T-cell (primary cell): ENCODE data around the gene SDF4. TPM values are rescaled to one million over a fixed set of nuclear protein-coding genes. Genes with fewer than 3 reads are reported as not detected.
"Not testable (repeated sequence)": the region's sequence is repeated elsewhere in the genome, so short reads cannot be mapped to it uniquely, and the experiment has no call there.

Experiments
- ATAC-seq, 4 experiments: fragments of 200-7000 bp in 3 of 4; fragments of 150-1000 bp in 1 of 4; cut with Tn5 transposase; replicated peaks in 1 of 4; 1 replicate in 3 of 4; 2 replicates in 1 of 4; pipeline ENCODE4 v1.10.0; 2021; ENCODE audit warnings: moderate library complexity in 3 of 4, mild to moderate bottlenecking in 2 of 4, moderate number of reproducible peaks in 1 of 4
- CTCF ChIA-PET, 2 donors: fragments of 300-600 bp; sonication (Branson Sonifier 250); formaldehyde crosslinking; loops; one replicate each; lab custom pipeline; 2022; ENCODE audit warnings: antibody characterized with exemption in 2 of 2; lab: Charles Lee
- POLR2A ChIA-PET, 2 donors: fragments of 300-600 bp; sonication (Branson Sonifier 250); formaldehyde crosslinking; loops; one replicate each; lab custom pipeline; 2022; ENCODE audit warnings: antibody characterized with exemption in 2 of 2; lab: Charles Lee
- DNase-seq, 35 experiments: peaks; one replicate each; pipeline versions ENCODE4 v3.0.0 to v3.0.0-alpha.2; 2013 to 2023
- H3K27ac ChIP-seq: one replicate; pipeline ENCODE4 v1.5.1; 2013; ENCODE audit warnings: low read length
- H3K27me3 ChIP-seq, 2 experiments: replicated peaks in 1 of 2; 1 replicate in 1 of 2; 2 replicates in 1 of 2; pipeline versions ENCODE4 v1.6.1 to v1.7.0; 2013; ENCODE audit warnings: low read length in 1 of 2, mixed read lengths in 1 of 2; ENCODE audit not compliant: control insufficient read depth in 2 of 2, insufficient read depth in 2 of 2; ENCODE audit errors: extremely low read depth in 1 of 2
- H3K36me3 ChIP-seq, 2 donors: 1 replicate in 1 of 2; 2 replicates in 1 of 2; pipeline versions ENCODE4 v1.6.1 to v1.7.0; 2013; ENCODE audit warnings: low read length in 1 of 2; ENCODE audit not compliant: control insufficient read depth in 2 of 2, insufficient read depth in 1 of 2; ENCODE audit errors: extremely low read depth in 1 of 2
- H3K4me1 ChIP-seq, 2 experiments: 1 replicate in 1 of 2; 2 replicates in 1 of 2; pipeline versions ENCODE4 v1.6.1 to v1.7.0; 2013; ENCODE audit warnings: low read length in 2 of 2, mixed read lengths in 1 of 2; ENCODE audit not compliant: insufficient read depth in 2 of 2, control insufficient read depth in 1 of 2; ENCODE audit errors: extremely low read depth in 1 of 2
- H3K4me3 ChIP-seq, 2 donors: 1 replicate in 1 of 2; 2 replicates in 1 of 2; pipeline versions ENCODE4 v1.5.1 to v1.7.0; 2013; ENCODE audit warnings: mild to moderate bottlenecking in 2 of 2, low read length in 1 of 2, moderate library complexity in 1 of 2; ENCODE audit not compliant: control insufficient read depth in 1 of 2; ENCODE audit errors: extremely low read depth in 1 of 2
- H3K9me3 ChIP-seq: 2 replicates; pipeline ENCODE4 v1.7.0; 2013
- H3K27ac Mint-ChIP-seq, 2 donors: one replicate each; pipeline ENCODE4 v1.8.0; 2020 to 2021; ENCODE audit warnings: mild to moderate bottlenecking in 2 of 2, mixed read lengths in 2 of 2
- H3K27me3 Mint-ChIP-seq, 2 donors: one replicate each; pipeline ENCODE4 v1.8.0; 2021 to 2022; ENCODE audit warnings: mixed read lengths in 2 of 2
- H3K36me3 Mint-ChIP-seq: one replicate; pipeline ENCODE4 v1.8.0; 2021; ENCODE audit warnings: mixed read lengths
- H3K4me1 Mint-ChIP-seq, 3 donors: one replicate each; pipeline ENCODE4 v1.8.0; 2020 to 2022; ENCODE audit warnings: mixed read lengths in 3 of 3, mild to moderate bottlenecking in 1 of 3
- H3K4me3 Mint-ChIP-seq, 3 donors: one replicate each; pipeline ENCODE4 v1.8.0; 2020 to 2022; ENCODE audit warnings: mild to moderate bottlenecking in 3 of 3, mixed read lengths in 3 of 3, moderate library complexity in 3 of 3
- H3K9me3 Mint-ChIP-seq, 3 donors: one replicate each; pipeline ENCODE4 v1.8.0; 2020 to 2022; ENCODE audit warnings: mixed read lengths in 3 of 3
- whole genome bisulfite sequencing: methylation state at CpG from one replicate; pipeline ENCODE4 v1.1.5; 2013; ENCODE audit warnings: missing lambda C conversion rate; ENCODE audit not compliant: insufficient coverage; 5-methylcytosine and 5-hydroxymethylcytosine counted together
- total RNA-seq, 35 experiments: library from RNA in 6 of 35; stranded (reverse) in 6 of 35; fragments of 120-200 nt in 1 of 35; gene quantifications; one replicate each; pipeline versions ENCODE4 v1.2.1 to v1.2.4 and lab custom pipeline; 2013 to 2026

SDF4 gene
- total RNA-seq, 5 donors from 2014 or later (not counting 1 experiment from before 2014, with no cell fraction given), result 98.6 to 151 (median 141) TPM

DNA sequence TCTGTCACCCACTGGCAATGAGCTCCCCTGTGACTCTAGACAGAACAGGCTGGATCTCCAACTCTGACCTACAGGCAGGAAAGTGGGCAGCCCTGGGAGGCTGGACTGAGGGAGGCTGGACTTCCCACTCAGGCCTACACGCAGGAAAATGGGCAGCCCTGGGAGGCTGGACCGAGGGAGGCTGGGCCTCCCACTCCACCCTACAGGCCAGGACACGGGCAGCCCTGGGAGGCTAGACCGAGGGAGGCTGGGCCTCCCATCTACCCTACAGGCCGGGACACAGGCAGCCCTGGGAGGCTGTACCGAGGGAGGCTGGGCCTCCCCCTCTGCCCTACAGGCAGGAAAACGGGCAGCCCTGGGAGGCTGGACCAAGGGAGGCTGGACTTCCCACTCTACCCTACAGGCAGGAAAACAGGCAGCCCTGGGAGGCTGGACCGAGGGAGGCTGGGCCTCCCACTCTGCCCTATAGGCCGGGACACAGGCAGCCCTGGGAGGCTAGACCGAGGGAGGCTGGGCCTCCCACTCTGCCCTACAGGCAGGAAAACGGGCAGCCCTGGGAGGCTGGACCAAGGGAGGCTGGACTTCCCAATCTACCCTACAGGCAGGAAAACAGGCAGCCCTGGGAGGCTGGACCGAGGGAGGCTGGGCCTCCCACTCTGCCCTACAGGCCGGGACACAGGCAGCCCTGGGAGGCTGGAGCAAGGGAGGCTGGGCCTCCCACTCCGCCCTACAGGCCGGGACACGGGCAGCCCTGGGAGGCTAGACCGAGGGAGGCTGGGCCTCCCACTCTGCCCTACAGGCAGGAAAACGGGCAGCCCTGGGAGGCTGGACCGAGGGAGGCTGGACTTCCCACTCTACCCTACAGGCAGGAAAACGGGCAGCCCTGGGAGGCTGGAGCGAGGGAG is 16.5 kb upstream of the SDF4 start:
- DNase-seq, H3K27ac ChIP-seq, H3K36me3 Mint-ChIP-seq, H3K4me3 ChIP-seq, H3K4me3 Mint-ChIP-seq, ATAC-seq, H3K36me3 ChIP-seq, H3K27ac Mint-ChIP-seq, H3K9me3 Mint-ChIP-seq, H3K27me3 Mint-ChIP-seq, CTCF ChIA-PET, POLR2A ChIA-PET, H3K9me3 ChIP-seq: not testable (repeated sequence)
- 92% methylated on average over 2 of the region's 21 CpGs for WGBS
- Histone ChIP-seq H3K4me1 (peaks cover 12 to 40% of the 10 kb centered on the region in 2 experiments), H3K27me3 (peaks cover 0 to 34% of the 10 kb centered on the region in 2 experiments)
- peaks cover 16 to 21% (median 19%) of the 10 kb centered on the region in 3 donors for H3K4me1 Mint-ChIP-seq

GRCh38 chr1:1247341-1247913 is 15.6 kb upstream of the SDF4 start:
- no peaks in the 10 kb centered on the region for H3K36me3 ChIP-seq
- ChIA-PET POLR2A (no interaction called here), CTCF (no interaction called here)
- ATAC-seq (no peak), DNase-seq (no peak)
- no peaks in the 10 kb centered on the region for H3K9me3 ChIP-seq
- no peak overlapping the region for H3K27ac Mint-ChIP-seq
- H3K36me3 Mint-ChIP-seq, result no peaks in the 10 kb centered on the region
- no peaks in the 10 kb centered on the region for H3K9me3 Mint-ChIP-seq
- peaks cover 0 to 41% of the 10 kb centered on the region in 2 experiments for H3K27me3 ChIP-seq
- H3K4me1 ChIP-seq, result peaks cover 12 to 40% of the 10 kb centered on the region in 2 experiments
- no peak overlapping the region for H3K4me3 Mint-ChIP-seq
- peaks cover 0 to 2% of the 10 kb centered on the region in 2 donors for H3K27me3 Mint-ChIP-seq
- whole genome bisulfite sequencing, result 80% methylated on average over 20 of the region's 25 CpGs
- no peak overlapping the region for H3K4me3 ChIP-seq
- H3K27ac ChIP-seq, result no peak overlapping the region
- H3K4me1 Mint-ChIP-seq, result peaks cover 9 to 18% (median 16%) of the 10 kb centered on the region in 3 donors

GRCh38 chr1:1246577-1247340 is 15.0 kb upstream of the SDF4 start, which contains the start of gene C1QTNF12:
C1QTNF12 (minus strand) TSS chr1:1246722; CDS start chr1:1246690, 32 bp downstream.
- Histone ChIP-seq H3K4me1 (peaks cover 12 to 40% of the 10 kb centered on the region in 2 experiments), H3K9me3 (no peaks in the 10 kb centered on the region), H3K36me3 (no peaks in the 10 kb centered on the region), H3K27ac (no peak within 1 kb of the TSS), H3K27me3 (peaks cover 0 to 48% of the 10 kb centered on the region in 2 experiments), H3K4me3 (no peak within 1 kb of the TSS)
- ChIA-PET CTCF (no interaction called here), POLR2A (no interaction called here)
- DNase-seq (no peak), ATAC-seq (no peak)
- H3K4me1 Mint-ChIP-seq, result peaks cover 9 to 16% (median 13%) of the 10 kb centered on the region in 3 donors
- H3K4me3 Mint-ChIP-seq, result no peak within 1 kb of the TSS
- peaks cover 0 to 2% of the 10 kb centered on the region in 2 donors for H3K27me3 Mint-ChIP-seq
- no peak within 1 kb of the TSS for H3K27ac Mint-ChIP-seq
- WGBS, result 5% methylated on average over 68 of the region's 74 CpGs
- H3K36me3 Mint-ChIP-seq, result no peaks in the 10 kb centered on the region
- no peaks in the 10 kb centered on the region for H3K9me3 Mint-ChIP-seq

DNA sequence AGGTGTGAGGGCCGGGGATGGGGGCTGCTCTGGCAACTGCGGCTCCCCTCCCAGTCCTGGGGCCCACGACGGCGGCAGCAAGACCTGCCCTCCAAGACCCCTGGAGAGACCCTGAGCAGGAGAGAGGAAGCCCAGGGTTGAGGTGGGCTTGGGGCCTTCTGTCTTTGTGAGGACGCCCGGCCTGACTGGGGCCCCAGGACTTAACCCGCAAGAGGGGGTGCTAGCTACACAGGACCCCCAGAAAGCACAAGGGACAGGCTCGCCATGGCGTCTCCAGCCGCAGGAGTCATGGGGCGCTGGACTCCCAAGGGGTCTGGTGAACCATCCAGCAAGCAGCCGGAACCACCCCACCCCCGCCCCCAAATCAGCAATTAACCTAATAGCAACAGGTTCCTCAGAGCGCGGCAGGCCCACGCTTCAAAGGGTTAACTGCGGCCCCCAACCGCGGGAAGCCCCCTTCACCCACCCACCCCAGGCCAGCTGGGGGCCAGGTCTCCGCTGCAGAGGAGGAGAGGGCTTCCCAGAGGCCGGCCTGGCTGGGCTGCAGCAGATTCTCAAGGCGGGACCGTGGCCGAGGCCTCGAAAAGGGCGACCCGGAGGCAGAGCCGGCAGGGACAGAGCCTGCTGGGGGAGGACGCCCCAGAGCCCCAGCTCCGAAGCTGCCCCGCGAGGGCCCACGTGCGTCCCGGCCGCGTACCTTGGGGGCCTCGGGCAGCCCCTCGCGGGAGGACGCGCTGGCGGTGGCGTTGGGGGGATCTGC is 14.2 kb upstream of the SDF4 start:
- peaks cover 0 to 2% of the 10 kb centered on the region in 2 donors for H3K27me3 Mint-ChIP-seq
- H3K27ac ChIP-seq, result no peak overlapping the region
- no peaks in the 10 kb centered on the region for H3K36me3 ChIP-seq
- no peak overlapping the region for H3K27ac Mint-ChIP-seq
- ATAC-seq (no peak), DNase-seq (no peak)
- no peaks in the 10 kb centered on the region for H3K36me3 Mint-ChIP-seq
- no peaks in the 10 kb centered on the region for H3K9me3 Mint-ChIP-seq
- peaks cover 0 to 55% of the 10 kb centered on the region in 2 experiments for H3K27me3 ChIP-seq
- peaks cover 7 to 32% of the 10 kb centered on the region in 2 experiments for H3K4me1 ChIP-seq
- H3K4me1 Mint-ChIP-seq, result peaks cover 6 to 13% (median 11%) of the 10 kb centered on the region in 3 donors
- WGBS, result 42% methylated on average over 39 of the region's 45 CpGs
- H3K9me3 ChIP-seq, result no peaks in the 10 kb centered on the region
- H3K4me3 Mint-ChIP-seq, result no peak overlapping the region
- CTCF ChIA-PET, result no interaction called here
- H3K4me3 ChIP-seq, result no peak overlapping the region
- POLR2A ChIA-PET, result interaction anchor here in 1 of 2 donors (0.6 kb wide), 1 partner anchor 55 kb away, joined by 3 read pairs; no protein-coding TSS in a partner anchor

DNA sequence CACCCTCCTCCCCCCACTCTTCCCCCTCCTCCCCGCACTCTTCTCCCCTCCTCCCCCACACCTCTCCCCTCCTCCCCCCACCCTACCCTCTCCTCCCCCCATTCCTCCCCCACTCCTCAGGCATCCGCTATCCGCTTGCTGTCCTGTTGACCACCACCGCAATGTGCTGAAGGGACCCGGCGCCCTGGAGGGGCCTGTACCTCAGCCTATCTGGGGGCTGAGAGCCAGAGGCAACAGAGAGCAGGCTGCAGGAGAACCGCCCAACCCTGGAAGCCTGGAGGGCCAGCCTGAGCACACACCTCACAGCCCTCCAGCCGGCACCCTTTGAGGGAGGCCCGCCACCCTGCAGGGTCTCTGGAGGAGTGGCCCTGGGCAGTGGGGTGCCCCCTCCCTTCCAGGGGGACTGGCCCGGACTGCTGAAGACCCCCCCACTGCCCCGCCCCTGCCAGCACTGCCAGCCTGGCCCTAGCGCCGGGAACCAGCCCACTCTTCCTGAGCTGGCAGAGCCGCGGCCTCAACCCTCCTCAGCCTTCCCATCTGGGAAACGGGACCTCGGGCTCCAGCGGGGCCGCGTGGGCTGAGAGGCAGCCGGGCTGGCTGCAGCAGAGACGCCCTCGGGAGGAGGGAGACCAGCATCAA is 13.5 kb upstream of the SDF4 start:
- no peaks in the 10 kb centered on the region for H3K9me3 ChIP-seq
- no peak for DNase-seq
- Mint-ChIP-seq H3K4me1 (peaks cover 0 to 7% (median 7%) of the 10 kb centered on the region in 3 donors), H3K27ac (no peak overlapping the region), H3K9me3 (no peaks in the 10 kb centered on the region), H3K4me3 (no peak overlapping the region), H3K27me3 (peaks cover 0 to 2% of the 10 kb centered on the region in 2 donors), H3K36me3 (no peaks in the 10 kb centered on the region)
- no peaks in the 10 kb centered on the region for H3K36me3 ChIP-seq
- POLR2A ChIA-PET, result interaction anchor here in 1 of 2 donors (0.6 kb wide), 1 partner anchor 55 kb away, joined by 3 read pairs; no protein-coding TSS in a partner anchor
- no peak for ATAC-seq
- H3K27me3 ChIP-seq, result peaks cover 0 to 60% of the 10 kb centered on the region in 2 experiments
- H3K4me3 ChIP-seq, result no peak overlapping the region
- H3K4me1 ChIP-seq, result peaks cover under 1 to 25% of the 10 kb centered on the region in 2 experiments
- CTCF ChIA-PET, result no interaction called here
- WGBS, result 83% methylated on average over 11 of the region's 23 CpGs
- H3K27ac ChIP-seq, result no peak overlapping the region
